ENCODE results near the gene RYR1. TPM values are rescaled to one million over a fixed set of nuclear protein-coding genes. Genes with fewer than 3 reads are reported as not detected.

Gene RYR1
- total and polyA plus RNA-seq, 2 donors from 2014 or later, result 0.69 to 2.8 TPM

DNA sequence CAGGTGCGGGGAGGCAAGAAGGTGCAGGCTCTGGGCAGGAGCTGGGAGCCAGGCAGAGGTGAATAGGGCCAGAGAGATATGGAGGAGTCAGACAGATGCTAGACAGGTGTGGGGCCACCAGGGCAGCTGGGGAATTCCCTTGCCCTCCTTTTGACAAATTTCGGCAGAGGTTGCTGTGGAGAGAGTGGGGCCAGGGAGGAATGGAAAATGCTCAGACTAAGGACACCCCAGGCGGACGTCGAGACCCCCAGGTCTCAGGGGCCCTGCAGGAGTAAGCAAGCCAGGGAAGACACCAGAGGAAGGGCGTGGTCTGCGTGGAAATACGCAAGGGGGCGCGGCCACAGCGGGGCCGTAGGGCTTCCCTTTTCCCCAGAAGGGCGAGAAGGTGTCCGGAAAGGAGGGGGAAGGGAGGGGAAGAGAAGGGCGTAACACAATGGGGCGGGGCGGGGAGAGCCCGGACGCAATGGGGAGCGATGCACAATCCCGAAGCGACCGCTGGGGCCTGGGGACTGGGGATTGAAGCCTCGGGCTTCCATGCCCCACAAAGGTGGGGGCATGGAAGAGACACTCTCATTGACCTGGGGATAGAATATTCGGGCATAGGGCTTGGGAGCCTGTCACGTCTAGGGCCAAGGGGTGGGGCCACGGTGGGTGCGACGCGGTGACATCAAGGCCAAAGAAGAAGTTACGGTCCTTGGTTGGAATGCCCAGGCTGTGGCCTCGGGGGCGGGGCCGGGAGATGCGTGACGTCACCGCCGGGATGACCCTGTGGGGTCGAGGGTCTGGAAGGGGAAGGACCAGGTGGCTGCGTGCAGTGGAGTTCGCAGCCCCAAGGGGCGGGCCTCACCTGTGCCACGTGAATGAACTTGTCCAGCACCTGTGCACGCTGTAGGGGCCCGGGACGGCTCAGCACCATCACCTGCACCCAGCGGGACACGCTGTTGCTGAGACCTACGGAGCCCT lies 15.7 kb upstream of the RYR1 start:
- no peak for FAIRE-seq

DNA sequence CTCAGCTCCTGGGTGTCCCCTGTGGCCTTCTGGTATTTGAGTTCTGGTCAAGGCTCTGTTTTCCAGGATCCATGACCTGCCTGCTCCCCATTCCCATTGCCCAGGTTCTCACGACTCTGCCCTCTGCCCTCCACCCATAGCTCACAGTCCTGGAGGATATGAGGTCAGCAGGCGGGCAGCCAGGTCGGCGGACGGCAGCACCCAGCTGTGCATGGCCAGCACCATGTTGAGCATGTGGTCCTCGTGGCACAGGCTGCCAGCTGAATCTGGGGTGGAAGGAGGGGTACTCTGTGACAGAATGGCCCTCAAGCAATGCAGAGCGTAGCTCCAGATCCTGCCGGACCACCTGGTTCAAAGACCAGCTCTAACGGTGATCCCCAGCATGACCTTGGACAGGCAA lies 12.6 kb upstream of the RYR1 start:
- Histone ChIP-seq H3K4me1 (ENCODE audit: control insufficient read depth in 2 of 3, insufficient read depth in 2 of 3, low read depth in 1 of 3, low read length in 3 of 3) (peaks cover 0 to 5% (median 0%) of the 10 kb centered on the region in 3 donors), H3K9me3 (ENCODE audit: control insufficient read depth in 2 of 3, insufficient read depth in 1 of 3, low read length in 3 of 3) (no peaks in the 10 kb centered on the region), H3K9ac (ENCODE audit: low read length in 3 of 3) (no peak overlapping the region), H3K36me3 (ENCODE audit: control insufficient read depth in 2 of 3, insufficient read depth in 3 of 3, low read length in 3 of 3) (no peaks in the 10 kb centered on the region), H3K27ac (ENCODE audit: low read depth in 2 of 2, low read length in 2 of 2) (no peak overlapping the region), H3K4me3 (ENCODE audit: low read length in 3 of 3) (no peak overlapping the region), H3K27me3 (ENCODE audit: control insufficient read depth, insufficient read depth, low read length) (no peaks in the 10 kb centered on the region)
- DNase-seq (peak in 1 of 5 donors; percentile 68), FAIRE-seq (no peak)
- TF ChIP-seq, protein P1, sequence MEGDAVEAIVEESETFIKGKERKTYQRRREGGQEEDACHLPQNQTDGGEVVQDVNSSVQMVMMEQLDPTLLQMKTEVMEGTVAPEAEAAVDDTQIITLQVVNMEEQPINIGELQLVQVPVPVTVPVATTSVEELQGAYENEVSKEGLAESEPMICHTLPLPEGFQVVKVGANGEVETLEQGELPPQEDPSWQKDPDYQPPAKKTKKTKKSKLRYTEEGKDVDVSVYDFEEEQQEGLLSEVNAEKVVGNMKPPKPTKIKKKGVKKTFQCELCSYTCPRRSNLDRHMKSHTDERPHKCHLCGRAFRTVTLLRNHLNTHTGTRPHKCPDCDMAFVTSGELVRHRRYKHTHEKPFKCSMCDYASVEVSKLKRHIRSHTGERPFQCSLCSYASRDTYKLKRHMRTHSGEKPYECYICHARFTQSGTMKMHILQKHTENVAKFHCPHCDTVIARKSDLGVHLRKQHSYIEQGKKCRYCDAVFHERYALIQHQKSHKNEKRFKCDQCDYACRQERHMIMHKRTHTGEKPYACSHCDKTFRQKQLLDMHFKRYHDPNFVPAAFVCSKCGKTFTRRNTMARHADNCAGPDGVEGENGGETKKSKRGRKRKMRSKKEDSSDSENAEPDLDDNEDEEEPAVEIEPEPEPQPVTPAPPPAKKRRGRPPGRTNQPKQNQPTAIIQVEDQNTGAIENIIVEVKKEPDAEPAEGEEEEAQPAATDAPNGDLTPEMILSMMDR (IDR thresholded peaks at IDR 0.05; ENCODE audit: borderline replicate concordance, extremely low read depth, insufficient read depth), result no peak
- intact Hi-C loops (cut with DNase I), result no loop called here

More for the DNA sequence above, 15.7 kb upstream of the RYR1 start:
- H3K27me3 ChIP-seq (ENCODE audit: control insufficient read depth, insufficient read depth, low read length), result no peaks in the 10 kb centered on the region
- H3K36me3 ChIP-seq (ENCODE audit: control insufficient read depth in 2 of 3, insufficient read depth in 3 of 3, low read length in 3 of 3), result no peaks in the 10 kb centered on the region
- no peak overlapping the region for H3K27ac ChIP-seq (ENCODE audit: low read depth in 2 of 2, low read length in 2 of 2)
- no peaks in the 10 kb centered on the region for H3K9me3 ChIP-seq (ENCODE audit: control insufficient read depth in 2 of 3, insufficient read depth in 1 of 3, low read length in 3 of 3)
- H3K4me1 ChIP-seq (ENCODE audit: control insufficient read depth in 2 of 3, insufficient read depth in 2 of 3, low read depth in 1 of 3, low read length in 3 of 3), result peaks cover 0 to 5% (median 0%) of the 10 kb centered on the region in 3 donors
- H3K9ac ChIP-seq (ENCODE audit: low read length in 3 of 3), result no peak overlapping the region
- peak; percentile 51 to 85 (median 67) for DNase-seq
- H3K4me3 ChIP-seq (ENCODE audit: low read length in 3 of 3), result peak overlapping the region in 2 of 3 donors; percentile 34 to 39
- TF ChIP-seq, protein P1 (IDR thresholded peaks at IDR 0.05; ENCODE audit: borderline replicate concordance, extremely low read depth, insufficient read depth), result no peak
- intact Hi-C loops (cut with DNase I), result no loop called here

DNA sequence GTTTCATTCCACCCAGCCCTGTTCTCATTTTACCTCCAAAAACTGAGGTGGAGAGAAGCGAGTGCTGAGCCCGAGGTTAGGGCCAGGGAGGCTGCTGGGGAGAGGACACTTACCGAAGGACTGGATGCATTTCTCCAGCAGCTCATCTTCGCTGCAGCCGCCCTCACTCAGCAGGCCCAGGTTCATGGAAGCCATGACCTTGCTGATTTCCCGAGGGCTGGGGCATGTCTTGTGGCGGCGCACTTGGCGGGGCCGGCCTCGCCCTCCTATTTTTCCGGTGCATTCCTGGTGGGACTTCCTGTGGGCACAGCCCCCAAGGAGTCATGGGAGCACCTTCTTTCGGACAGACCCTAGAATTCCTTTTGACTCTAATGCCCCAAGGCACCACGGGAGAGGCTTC lies 11.6 kb upstream of the RYR1 start:
- no peak for DNase-seq
- intact Hi-C loops (cut with DNase I), result no loop called here
- TF ChIP-seq, protein P1 (IDR thresholded peaks at IDR 0.05; ENCODE audit: borderline replicate concordance, extremely low read depth, insufficient read depth), result no peak
- H3K9me3 ChIP-seq (ENCODE audit: control insufficient read depth in 2 of 3, insufficient read depth in 1 of 3, low read length in 3 of 3), result no peaks in the 10 kb centered on the region
- no peak overlapping the region for H3K4me3 ChIP-seq (ENCODE audit: low read length in 3 of 3)
- no peaks in the 10 kb centered on the region for H3K36me3 ChIP-seq (ENCODE audit: control insufficient read depth in 2 of 3, insufficient read depth in 3 of 3, low read length in 3 of 3)
- FAIRE-seq, result no peak
- no peak overlapping the region for H3K27ac ChIP-seq (ENCODE audit: low read depth in 2 of 2, low read length in 2 of 2)
- H3K9ac ChIP-seq (ENCODE audit: low read length in 3 of 3), result no peak overlapping the region
- no peaks in the 10 kb centered on the region for H3K27me3 ChIP-seq (ENCODE audit: control insufficient read depth, insufficient read depth, low read length)
- H3K4me1 ChIP-seq (ENCODE audit: control insufficient read depth in 2 of 3, insufficient read depth in 2 of 3, low read depth in 1 of 3, low read length in 3 of 3), result peaks cover 0 to 5% (median 0%) of the 10 kb centered on the region in 3 donors
